CD14-positive monocyte (primary cell): ENCODE results near the gene GRWD1. TPM values are rescaled to one million over a fixed set of nuclear protein-coding genes. Genes with fewer than 3 reads are reported as not detected.
A peak's percentile ranks its signal among the peaks of the same experiment; 100 is the strongest.

Source experiments
- DNase-seq, 3 donors: peaks; one replicate each; pipeline ENCODE4 v3.0.0-alpha.2; 2011 to 2022
- H2AFZ ChIP-seq: 2 replicates; pipeline ENCODE4 v1.6.0; 2012; ENCODE audit warnings: mild to moderate bottlenecking, low read depth, low read length, inconsistent platforms; ENCODE audit not compliant: insufficient read depth, poor library complexity, severe bottlenecking
- H3K27ac ChIP-seq, 2 donors: 1 replicate in 1 of 2; 2 replicates in 1 of 2; pipeline ENCODE4 v1.5.1; 2012 to 2013; ENCODE audit warnings: low read length in 2 of 2, control low read depth in 1 of 2, inconsistent platforms in 1 of 2, low read depth in 1 of 2, mild to moderate bottlenecking in 1 of 2
- H3K27me3 ChIP-seq, 2 donors: one replicate each; pipeline versions ENCODE4 v1.6.0 to v1.6.1; 2011 to 2013; ENCODE audit warnings: low read length in 2 of 2; ENCODE audit not compliant: control insufficient read depth in 2 of 2, insufficient read depth in 2 of 2
- H3K36me3 ChIP-seq, 2 donors: replicated peaks in 1 of 2; 1 replicate in 1 of 2; 2 replicates in 1 of 2; pipeline versions ENCODE4 v1.5.1 to v1.6.1; 2012 to 2013; ENCODE audit warnings: low read length in 2 of 2, control low read depth in 1 of 2, inconsistent platforms in 1 of 2, mild to moderate bottlenecking in 1 of 2; ENCODE audit not compliant: insufficient read depth in 2 of 2, control insufficient read depth in 1 of 2
- H3K4me1 ChIP-seq, 2 donors: 1 replicate in 1 of 2; 2 replicates in 1 of 2; pipeline versions ENCODE4 v1.5.1 to v1.6.1; 2012 to 2013; ENCODE audit warnings: low read length in 2 of 2, control low read depth in 1 of 2, inconsistent platforms in 1 of 2, mild to moderate bottlenecking in 1 of 2, moderate library complexity in 1 of 2; ENCODE audit not compliant: insufficient read depth in 2 of 2, control insufficient read depth in 1 of 2
- H3K4me2 ChIP-seq: replicated peaks from 2 replicates; pipeline ENCODE3; 2012; ENCODE audit warnings: low read length, moderate library complexity, mild to moderate bottlenecking; ENCODE audit not compliant: poor library complexity, severe bottlenecking; ENCODE audit errors: extremely low read depth
- H3K4me3 ChIP-seq, 3 experiments: fragments of 200-600 bp in 1 of 3; sonication (generic) in 1 of 3; replicated peaks in 1 of 3; 1 replicate in 2 of 3; 2 replicates in 1 of 3; pipeline ENCODE4 v1.5.1; 2011 to 2013; ENCODE audit warnings: low read length in 3 of 3, mild to moderate bottlenecking in 3 of 3, control low read depth in 2 of 3, low read depth in 2 of 3, inconsistent platforms in 1 of 3, moderate library complexity in 1 of 3
- H3K79me2 ChIP-seq: 2 replicates; pipeline ENCODE4 v1.6.0; 2012; ENCODE audit warnings: mild to moderate bottlenecking, control low read depth, inconsistent platforms, low read length, moderate library complexity; ENCODE audit not compliant: insufficient read depth
- H3K9ac ChIP-seq: 2 replicates; pipeline ENCODE4 v1.6.0; 2017; ENCODE audit warnings: low read length, mild to moderate bottlenecking; ENCODE audit not compliant: insufficient read depth, poor library complexity, severe bottlenecking
- H3K9me3 ChIP-seq, 2 donors: replicated peaks in 1 of 2; 1 replicate in 1 of 2; 2 replicates in 1 of 2; pipeline versions ENCODE4 v1.5.1 to v1.6.1; 2012 to 2013; ENCODE audit warnings: low read length in 2 of 2, control low read depth in 1 of 2; ENCODE audit not compliant: control insufficient read depth in 1 of 2, insufficient read depth in 1 of 2
- H4K20me1 ChIP-seq: 2 replicates; pipeline ENCODE4 v1.6.0; 2012; ENCODE audit warnings: mild to moderate bottlenecking, low read length, control low read depth, moderate library complexity; ENCODE audit not compliant: insufficient read depth
- H3K27ac Mint-ChIP-seq, 7 donors: one replicate each; pipeline ENCODE4 v1.8.0; 2020; ENCODE audit warnings: mild to moderate bottlenecking in 7 of 7, mixed read lengths in 7 of 7, moderate library complexity in 6 of 7, inconsistent platforms in 2 of 7
- H3K27me3 Mint-ChIP-seq, 3 donors: one replicate each; pipeline ENCODE4 v1.8.0; 2021 to 2022; ENCODE audit warnings: low read depth in 3 of 3, mild to moderate bottlenecking in 3 of 3, mixed read lengths in 3 of 3, moderate library complexity in 3 of 3, inconsistent platforms in 1 of 3
- H3K36me3 Mint-ChIP-seq, 2 donors: one replicate each; pipeline ENCODE4 v1.8.0; 2020; ENCODE audit warnings: mixed read lengths in 2 of 2, inconsistent platforms in 1 of 2, mild to moderate bottlenecking in 1 of 2
- H3K4me1 Mint-ChIP-seq: one replicate; pipeline ENCODE4 v1.8.0; 2020; ENCODE audit warnings: mild to moderate bottlenecking, mixed read lengths
- H3K4me3 Mint-ChIP-seq, 2 donors: one replicate each; pipeline ENCODE4 v1.8.0; 2020; ENCODE audit warnings: mild to moderate bottlenecking in 2 of 2, mixed read lengths in 2 of 2, moderate library complexity in 1 of 2
- H3K9me3 Mint-ChIP-seq, 7 donors: one replicate each; pipeline ENCODE4 v1.8.0; 2020 to 2022; ENCODE audit warnings: mixed read lengths in 7 of 7, mild to moderate bottlenecking in 6 of 7, moderate library complexity in 6 of 7, inconsistent platforms in 2 of 7
- CTCF ChIP-seq: fragments of 200-600 bp; IDR thresholded peaks from one replicate; pipeline ENCODE4 v1.8.0; 2022; ENCODE audit warnings: antibody characterized with exemption, mild to moderate bottlenecking
- WGBS: methylation state at CpG from one replicate; pipeline ENCODE4 v1.1.5; 2013; ENCODE audit warnings: missing lambda C conversion rate; ENCODE audit not compliant: insufficient coverage; 5-methylcytosine and 5-hydroxymethylcytosine counted together
- intact Hi-C, 2 donors: fragments of 100-400 bp; cut with micrococcal nuclease; formaldehyde crosslinking; loops; one replicate each; pipeline versions ENCODE4 v1.15.0 to v1.15.1; 2023
- polyA plus RNA-seq, 3 donors: library from polyadenylated mRNA; depleted of rRNA in 1 of 3; unstranded in 2 of 3; stranded (reverse) in 1 of 3; fragments of 300-500 nt in 2 of 3; fragments of >200 nt in 1 of 3; fragmentation: Illumina TruSeq in 2 of 3; gene quantifications; 1 replicate in 2 of 3; 2 replicates in 1 of 3; pipeline ENCODE4 v1.2.3, GENCODE V29; 2012 to 2021

GRWD1 gene
- polyA plus RNA-seq, 3 donors, result 3.7 to 13.9 (median 10.0) TPM

DNA sequence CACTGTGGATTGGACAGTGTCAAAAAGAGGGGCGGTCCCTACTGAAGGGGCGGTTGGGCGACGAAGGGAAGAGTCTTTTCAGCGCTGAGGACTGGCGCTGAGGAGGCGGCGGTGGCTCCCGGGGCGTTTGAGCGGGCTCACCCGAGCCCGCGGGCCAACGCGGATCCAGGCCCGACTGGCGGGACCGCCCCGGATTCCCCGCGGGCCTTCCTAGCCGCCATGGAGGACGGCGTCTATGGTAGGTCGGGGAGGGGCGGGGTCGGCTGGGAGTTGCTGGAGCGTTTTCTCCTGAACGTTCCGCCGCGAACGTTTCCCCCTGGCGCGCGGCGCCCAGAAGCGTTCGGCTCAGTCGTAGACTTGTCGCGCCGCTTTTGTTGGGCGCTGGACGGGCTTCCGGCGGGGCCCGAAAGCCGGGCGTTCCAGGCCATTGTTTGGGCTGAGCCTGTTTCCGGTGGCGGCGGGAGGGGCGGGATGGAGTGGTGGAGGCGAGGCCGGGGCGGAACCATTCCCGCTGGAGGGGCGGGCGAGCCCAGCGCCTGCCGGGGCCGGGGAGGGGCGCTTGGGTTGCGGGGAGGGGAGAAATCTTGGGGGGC, 23.6 kb downstream of the GRWD1 start, which contains the start of gene CYTH2:
Gene CYTH2, plus strand, starts transcription at position 81 of the 593 bp plus-strand sequence. Its CDS starts 139 bp downstream, at position 220.
- Histone ChIP-seq H3K4me3 (peak within 1 kb of the TSS; percentile 73 to 98 (median 80)), H3K9ac (peak within 1 kb of the TSS; percentile 81), H3K4me2 (peak within 1 kb of the TSS; percentile 89), H3K9me3 (no peaks in the 10 kb centered on the region), H2AFZ (peak within 1 kb of the TSS; percentile 84), H3K79me2 (peaks cover 25% of the 10 kb centered on the region), H3K36me3 (peaks cover 39 to 42% of the 10 kb centered on the region in 2 donors), H3K4me1 (peaks cover 12 to 19% of the 10 kb centered on the region in 2 donors), H4K20me1 (peaks cover 48% of the 10 kb centered on the region), H3K27ac (peak within 1 kb of the TSS; percentile 49 to 59), H3K27me3 (no peaks in the 10 kb centered on the region)
- peak within 1 kb of the TSS; percentile 56 to 93 (median 85) for H3K27ac Mint-ChIP-seq
- peak; percentile 33 to 40 (median 36) for DNase-seq
- peak within 1 kb of the TSS; percentile 78 to 88 for H3K4me3 Mint-ChIP-seq
- peaks cover 1 to 3% (median 2%) of the 10 kb centered on the region in 3 donors for H3K27me3 Mint-ChIP-seq
- intact Hi-C loops, result loop anchor here (1.0 to 2.0 kb wide), 2 partner anchors 23 to 105 kb away; partner anchors contain the start of gene SYNGR4 (in 1 of the 2)
- WGBS, result under 1% methylated on average over 54 of the region's 66 CpGs
- peaks cover 20% of the 10 kb centered on the region for H3K4me1 Mint-ChIP-seq
- no peaks in the 10 kb centered on the region for H3K9me3 Mint-ChIP-seq
- H3K36me3 Mint-ChIP-seq, result peaks cover 34 to 44% of the 10 kb centered on the region in 2 donors
- TF ChIP-seq CTCF, result no peak

DNA sequence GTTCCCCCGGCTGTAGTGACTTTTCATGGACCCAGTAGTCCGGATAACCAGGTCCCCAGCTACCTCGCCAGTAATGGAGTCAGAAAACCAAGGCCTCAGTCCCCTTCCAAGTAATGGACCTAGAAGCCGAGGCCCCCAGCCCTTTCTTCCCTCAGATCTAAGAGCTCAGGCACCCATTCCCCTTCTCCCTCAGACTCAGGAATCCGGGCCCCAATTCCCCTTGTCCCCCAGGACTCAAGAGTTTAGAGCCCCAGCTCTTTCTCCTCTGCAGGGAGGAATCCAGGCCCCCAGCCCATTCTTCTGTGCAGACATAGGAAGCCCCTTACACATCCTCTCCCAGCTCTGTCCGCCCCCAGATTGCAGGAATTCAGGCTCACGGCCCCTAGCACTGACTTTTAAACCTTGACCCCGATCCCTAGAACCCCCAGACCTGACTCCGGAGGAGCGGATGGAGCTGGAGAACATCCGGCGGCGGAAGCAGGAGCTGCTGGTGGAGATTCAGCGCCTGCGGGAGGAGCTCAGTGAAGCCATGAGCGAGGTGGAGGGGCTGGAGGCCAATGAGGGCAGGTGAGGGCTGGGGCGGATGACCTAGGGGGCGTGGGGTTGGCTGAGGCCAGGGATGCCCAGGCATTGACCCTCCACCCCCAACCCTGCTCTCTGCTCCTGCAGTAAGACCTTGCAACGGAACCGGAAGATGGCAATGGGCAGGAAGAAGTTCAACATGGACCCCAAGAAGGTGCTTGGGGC, 24.3 kb downstream of the GRWD1 start:
- peaks cover 12 to 19% of the 10 kb centered on the region in 2 donors for H3K4me1 ChIP-seq
- 63% methylated on average over 13 of the region's 20 CpGs for WGBS
- no peak for DNase-seq
- Mint-ChIP-seq H3K36me3 (peaks cover 39 to 51% of the 10 kb centered on the region in 2 donors), H3K27ac (peak overlapping the region in 4 of 7 donors; percentile 26 to 79 (median 66)), H3K4me1 (peaks cover 20% of the 10 kb centered on the region), H3K27me3 (peaks cover 1 to 3% (median 2%) of the 10 kb centered on the region in 3 donors), H3K9me3 (no peaks in the 10 kb centered on the region), H3K4me3 (peak overlapping the region; percentile 78)
- H4K20me1 ChIP-seq, result peaks cover 51% of the 10 kb centered on the region
- peak overlapping the region; percentile 89 for H3K4me2 ChIP-seq
- H3K79me2 ChIP-seq, result peaks cover 25% of the 10 kb centered on the region
- intact Hi-C loops, result loop anchor here (1.0 to 2.0 kb wide), 2 partner anchors 23 to 106 kb away; partner anchors contain the start of gene SYNGR4 (in 1 of the 2)
- peaks cover 46 to 49% of the 10 kb centered on the region in 2 donors for H3K36me3 ChIP-seq
- no peak for TF ChIP-seq CTCF
- peak overlapping the region; percentile 84 for H2AFZ ChIP-seq
- H3K27ac ChIP-seq, result peak overlapping the region in 1 of 2 donors; percentile 13
- H3K9ac ChIP-seq, result peak overlapping the region; percentile 81
- H3K9me3 ChIP-seq, result no peaks in the 10 kb centered on the region
- no peaks in the 10 kb centered on the region for H3K27me3 ChIP-seq
- peak overlapping the region; percentile 73 to 98 (median 80) for H3K4me3 ChIP-seq
